ENCODE data around the gene ZFYVE28. TPM values are rescaled to one million over a fixed set of nuclear protein-coding genes. Genes with fewer than 3 reads are reported as not detected.

Gene ZFYVE28
- total RNA-seq, 1 experiment from 2014 or later, result 19.2 TPM

DNA sequence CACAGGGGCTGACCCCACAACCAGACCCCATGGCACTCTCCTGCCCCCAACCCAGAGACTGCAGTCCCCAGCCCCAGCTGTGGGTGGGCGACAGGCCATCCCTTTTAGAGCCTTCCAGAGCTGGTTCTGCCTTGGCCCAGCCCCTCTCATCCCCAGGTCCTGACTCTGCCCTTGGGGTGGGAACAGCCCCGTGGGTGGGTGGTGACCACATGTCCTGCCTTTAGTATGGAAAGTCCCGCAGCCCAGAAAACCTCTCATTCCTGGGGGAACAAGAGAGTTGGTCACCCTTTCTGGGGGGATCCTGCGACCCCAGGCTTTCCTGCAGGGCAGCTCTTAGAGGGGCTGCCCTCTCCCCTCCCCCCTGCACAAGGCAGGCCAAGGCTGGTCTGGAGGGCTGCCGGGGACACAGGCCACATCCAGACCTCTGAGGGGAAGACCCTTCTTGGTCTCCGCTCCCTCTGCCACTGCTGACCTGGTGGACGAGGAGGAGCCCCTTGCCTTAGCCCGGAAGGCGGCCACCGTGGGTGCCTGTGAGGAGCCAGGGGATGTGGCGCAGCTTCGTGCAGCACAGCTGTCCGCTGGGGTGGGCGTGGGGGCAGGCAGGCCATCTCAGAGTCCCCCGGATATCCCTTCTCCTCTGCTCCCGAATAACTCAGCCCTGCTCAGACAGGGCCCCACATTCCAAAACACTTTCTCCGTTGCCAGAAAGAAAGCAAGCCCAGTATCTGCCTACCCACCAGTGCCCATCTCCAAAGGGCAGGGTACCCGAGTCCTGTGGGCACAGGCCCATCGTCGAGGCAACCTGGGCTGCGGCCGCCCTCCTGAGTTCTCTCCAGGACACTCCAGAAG is 149.9 kb downstream of the ZFYVE28 start (continued):
- TF ChIP-seq, protein P1, sequence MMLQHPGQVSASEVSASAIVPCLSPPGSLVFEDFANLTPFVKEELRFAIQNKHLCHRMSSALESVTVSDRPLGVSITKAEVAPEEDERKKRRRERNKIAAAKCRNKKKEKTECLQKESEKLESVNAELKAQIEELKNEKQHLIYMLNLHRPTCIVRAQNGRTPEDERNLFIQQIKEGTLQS (IDR thresholded peaks at IDR 0.05), result no peak
- TF ChIP-seq EZH2 (IDR thresholded peaks at IDR 0.05) (no peak), SIN3A (IDR thresholded peaks at IDR 0.05; ENCODE audit: low read depth) (no peak), RAD21 (IDR thresholded peaks at IDR 0.05; ENCODE audit: low read depth) (no peak), SP1 (IDR thresholded peaks at IDR 0.05; ENCODE audit: low read depth) (no peak), EGR1 (IDR thresholded peaks at IDR 0.05; ENCODE audit: low read depth) (no peak)

DNA sequence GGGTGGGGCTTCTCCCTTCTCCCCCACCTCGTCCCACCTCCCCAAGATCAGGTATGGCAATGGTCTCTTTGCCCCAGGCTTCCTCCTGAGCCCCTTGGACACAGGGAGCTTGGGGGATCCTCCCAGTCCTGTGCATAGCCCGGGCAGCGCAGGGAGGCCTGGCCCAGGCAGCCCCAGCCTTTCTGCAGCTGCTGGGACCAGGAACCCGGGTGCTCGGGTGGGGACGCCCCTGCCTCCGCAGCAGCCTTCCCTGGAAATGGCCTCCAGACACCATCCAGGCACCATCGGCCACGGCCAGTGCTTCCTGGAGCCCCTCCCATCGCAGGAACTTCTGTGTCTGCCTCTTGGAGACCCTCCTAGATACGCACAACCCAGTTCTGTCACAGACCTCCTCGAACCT is 150.6 kb downstream of the ZFYVE28 start:
- no peak overlapping the region for H3K9ac ChIP-seq (ENCODE audit: low read length)
- H3K4me3 ChIP-seq (replicated peaks in 1 of 2; ENCODE audit: low read depth in 1 of 2, low read length in 2 of 2), result no peak overlapping the region
- ATAC-seq, result no peak

More for the DNA sequence above, 150.6 kb downstream of the ZFYVE28 start:
- no peaks in the 10 kb centered on the region for H3K36me3 ChIP-seq (ENCODE audit: control insufficient read depth in 1 of 2, insufficient read depth in 2 of 2, low read length in 2 of 2)
- H3K9me3 ChIP-seq (ENCODE audit: control insufficient read depth in 1 of 2, insufficient read depth in 1 of 2, low read depth in 1 of 2, low read length in 2 of 2), result no peaks in the 10 kb centered on the region
- H3K27me3 ChIP-seq (ENCODE audit: insufficient read depth, low read length), result no peaks in the 10 kb centered on the region
- TF ChIP-seq POLR2AphosphoS5 (IDR thresholded peaks at IDR 0.05; ENCODE audit: low read depth, low read length) (no peak), SP1 (IDR thresholded peaks at IDR 0.05; ENCODE audit: low read depth) (no peak), EZH2phosphoT487 (IDR thresholded peaks at IDR 0.05; ENCODE audit: borderline replicate concordance) (no peak), SIN3A (IDR thresholded peaks at IDR 0.05; ENCODE audit: low read depth) (no peak)
- H2AFZ ChIP-seq (ENCODE audit: low read depth, low read length, poor library complexity, severe bottlenecking), result no peak overlapping the region
- peaks cover 0 to 1% of the 10 kb centered on the region in 2 experiments; a peak in 2 of 4 replicates for H3K4me1 ChIP-seq (ENCODE audit: control insufficient read depth in 1 of 2, insufficient read depth in 2 of 2, low read length in 2 of 2)
- H3K9me2 ChIP-seq (ENCODE audit: insufficient read depth), result no peaks in the 10 kb centered on the region
- H3K4me2 ChIP-seq (ENCODE audit: low read length), result no peak overlapping the region
- H3K27ac ChIP-seq (ENCODE audit: low read depth, low read length), result no peak overlapping the region
- ChIA-PET RAD21 (ENCODE audit: low non-redundant PET in 1 of 2, low total read pairs in 2 of 2, uncharacterized antibody in 2 of 2, unreplicated experiment in 2 of 2) (no interaction called here), POLR2A (no interaction called here), CTCF (no interaction called here)
- H4K20me1 ChIP-seq (ENCODE audit: insufficient read depth), result no peaks in the 10 kb centered on the region
- intact Hi-C loops (cut with micrococcal nuclease), result no loop called here
- no peaks in the 10 kb centered on the region for H3K79me2 ChIP-seq (ENCODE audit: insufficient read depth, low read length)
- no peak for DNase-seq (ENCODE audit: low read depth, low spot score)
- BruUV-seq (replicated peaks), result no TSS peak

Measured in HCT116 (cell line).